Fibroblast of skin of scalp (primary cell): ENCODE results near the gene DNAL1.
A peak's percentile ranks its signal among the peaks of the same experiment; 100 is the strongest.

Experiments
- DNase-seq: peaks from one replicate; pipeline ENCODE4 v3.0.0-alpha.2; 2013

DNAL1 gene

GRCh38 chr14:73725116-73726024 is 80.6 kb downstream of the DNAL1 start:
- DNase-seq: peak; percentile 35

DNA sequence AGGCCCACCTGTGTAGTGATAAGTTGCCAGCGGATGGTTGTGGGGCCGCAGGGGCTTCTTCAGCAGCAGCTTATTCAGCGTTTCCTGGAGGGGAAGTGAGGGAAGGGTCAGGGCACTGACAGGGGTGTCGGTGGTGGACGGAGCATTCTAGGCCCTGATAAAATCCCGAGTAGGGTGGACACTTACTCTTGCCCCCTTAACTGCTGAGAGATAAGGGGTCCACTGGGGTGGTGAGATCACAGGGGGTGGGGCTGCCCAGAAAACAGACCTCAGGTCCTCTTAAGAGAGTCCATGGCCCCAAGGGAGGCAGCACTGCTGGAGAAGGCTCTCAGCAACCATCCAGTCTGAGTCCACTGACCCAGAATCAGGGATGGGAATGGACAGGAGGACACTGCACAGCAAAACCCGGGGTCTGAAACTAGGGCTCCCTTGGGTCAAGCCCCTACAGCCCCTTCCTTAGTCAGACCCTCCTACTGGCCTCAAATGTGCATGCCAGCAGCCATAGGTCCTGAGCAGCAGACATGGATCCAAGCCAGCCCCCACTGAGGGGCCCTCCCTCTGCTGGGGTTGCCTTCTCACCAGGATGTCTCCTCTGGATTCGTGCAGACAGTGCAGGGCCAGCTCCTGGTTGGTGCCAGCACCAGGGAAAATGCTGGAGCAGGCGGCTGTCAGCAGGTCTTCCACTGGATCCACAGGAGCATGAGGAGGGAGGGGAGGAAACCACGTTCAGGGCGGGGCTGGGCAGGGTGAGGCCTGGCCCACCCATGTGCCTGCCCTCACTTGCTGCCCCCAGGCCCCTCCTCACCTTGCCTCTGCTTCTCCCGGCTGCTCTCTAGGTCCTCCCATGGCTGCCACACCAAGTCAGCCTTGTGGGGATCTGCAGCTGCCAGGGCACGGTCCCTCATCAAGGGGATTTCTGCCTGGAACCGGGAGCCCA is 81.5 kb downstream of the DNAL1 start:
- peak; percentile 56 for DNase-seq

- no peak for DNase-seq
Observed at GRCh38 chr14:73727166-73727565, 82.4 kb downstream of the DNAL1 start.

- peak; percentile 69 for DNase-seq
Observed at GRCh38 chr14:73728717-73729330, 84.0 kb downstream of the DNAL1 start.

GRCh38 chr14:73729556-73730265 is 84.9 kb downstream of the DNAL1 start:
- no peak for DNase-seq

DNA sequence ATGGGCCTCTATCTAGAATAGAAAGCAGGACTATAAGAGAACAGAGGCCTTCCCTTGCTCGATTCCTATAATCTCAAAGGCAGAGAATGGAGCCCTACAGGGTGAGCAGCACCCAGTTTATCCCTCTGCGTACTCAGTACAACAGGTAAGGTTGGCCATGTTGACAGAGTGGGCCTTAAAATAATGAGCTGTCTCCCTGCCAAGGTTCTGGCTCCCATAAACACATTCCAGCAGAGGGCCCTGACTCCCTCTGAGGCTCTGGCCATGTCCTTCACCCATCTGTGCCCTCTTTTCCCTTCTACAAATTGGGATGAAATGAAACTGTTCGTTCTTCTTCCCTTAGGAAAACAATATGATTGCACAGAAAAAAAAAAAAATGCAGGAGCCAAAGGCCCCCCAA is 86.3 kb downstream of the DNAL1 start:
- DNase-seq: no peak

- DNase-seq: no peak
Observed at GRCh38 chr14:73732006-73732405, 87.2 kb downstream of the DNAL1 start.

- DNase-seq: no peak
Observed at GRCh38 chr14:73736842-73737241, 92.1 kb downstream of the DNAL1 start.

DNA sequence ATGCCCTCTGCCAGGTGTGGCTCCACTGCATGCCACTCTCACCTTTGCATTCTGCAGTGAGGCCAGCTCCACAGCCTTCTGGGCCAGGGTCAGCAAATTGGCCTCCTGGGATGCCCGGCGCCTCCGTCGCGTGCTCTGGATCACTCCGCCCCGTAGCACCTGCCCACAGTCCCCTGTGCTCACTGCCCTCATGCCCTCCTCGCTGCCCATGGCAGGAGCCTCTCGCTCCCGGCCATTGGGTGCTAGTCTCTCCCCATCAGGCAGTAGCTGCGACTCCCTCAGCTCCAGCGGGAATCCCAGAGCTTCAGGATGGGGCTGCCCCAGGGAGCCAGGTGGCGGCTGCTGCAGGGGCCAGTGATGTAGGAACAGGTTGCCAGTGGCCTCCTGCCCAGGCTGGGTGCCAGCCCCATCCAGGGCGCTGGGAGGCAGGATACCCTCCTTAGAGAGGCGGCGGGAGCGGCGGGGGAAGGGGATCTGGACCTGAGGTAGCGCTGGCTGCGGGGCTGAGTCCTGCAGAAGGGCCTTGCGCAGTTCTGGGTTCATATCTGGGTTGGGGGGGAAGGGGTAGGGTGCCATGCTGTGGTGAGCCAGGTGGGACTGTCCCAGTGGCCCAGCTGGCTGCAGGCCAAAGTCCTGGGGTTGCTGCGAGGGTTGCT is 93.9 kb downstream of the DNAL1 start:
- DNase-seq: no peak

DNA sequence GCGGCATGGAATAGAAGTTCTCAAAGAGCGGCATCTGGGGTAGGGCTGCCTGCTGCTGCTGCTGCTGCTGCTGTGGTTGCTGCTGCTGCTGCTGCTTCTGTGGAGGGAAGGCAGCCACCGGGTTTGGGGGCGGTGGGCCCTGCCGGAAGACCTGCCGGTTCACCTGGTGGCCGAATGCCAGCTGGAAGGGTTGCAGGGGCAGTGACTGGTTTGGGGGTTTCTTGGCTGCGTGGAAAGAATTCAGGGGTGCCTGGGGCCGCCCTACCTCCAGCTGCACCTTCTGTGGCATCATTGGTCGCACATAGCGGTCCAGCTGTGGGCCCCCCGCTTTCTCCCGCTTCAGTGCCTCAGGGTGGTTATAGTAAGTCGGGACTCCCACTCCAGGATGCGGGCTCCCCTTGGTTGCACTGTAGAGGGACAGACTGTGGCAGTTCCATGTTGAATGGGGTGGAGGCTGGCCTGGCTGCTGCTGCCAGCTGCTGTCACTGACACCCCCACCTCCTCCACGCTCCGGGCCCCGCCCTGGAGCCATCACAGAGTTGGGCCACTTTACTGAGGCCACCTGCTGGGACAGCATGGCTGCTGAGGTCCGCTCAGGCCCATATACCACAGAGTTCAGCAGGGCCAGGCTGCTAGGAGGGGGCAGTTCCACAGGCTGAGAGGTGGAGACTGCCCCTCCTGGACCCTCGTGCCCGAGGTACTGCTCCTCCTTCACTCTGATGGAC is 94.5 kb downstream of the DNAL1 start:
- no peak for DNase-seq

GRCh38 chr14:73739899-73740617 is 95.3 kb downstream of the DNAL1 start:
- no peak for DNase-seq

DNA sequence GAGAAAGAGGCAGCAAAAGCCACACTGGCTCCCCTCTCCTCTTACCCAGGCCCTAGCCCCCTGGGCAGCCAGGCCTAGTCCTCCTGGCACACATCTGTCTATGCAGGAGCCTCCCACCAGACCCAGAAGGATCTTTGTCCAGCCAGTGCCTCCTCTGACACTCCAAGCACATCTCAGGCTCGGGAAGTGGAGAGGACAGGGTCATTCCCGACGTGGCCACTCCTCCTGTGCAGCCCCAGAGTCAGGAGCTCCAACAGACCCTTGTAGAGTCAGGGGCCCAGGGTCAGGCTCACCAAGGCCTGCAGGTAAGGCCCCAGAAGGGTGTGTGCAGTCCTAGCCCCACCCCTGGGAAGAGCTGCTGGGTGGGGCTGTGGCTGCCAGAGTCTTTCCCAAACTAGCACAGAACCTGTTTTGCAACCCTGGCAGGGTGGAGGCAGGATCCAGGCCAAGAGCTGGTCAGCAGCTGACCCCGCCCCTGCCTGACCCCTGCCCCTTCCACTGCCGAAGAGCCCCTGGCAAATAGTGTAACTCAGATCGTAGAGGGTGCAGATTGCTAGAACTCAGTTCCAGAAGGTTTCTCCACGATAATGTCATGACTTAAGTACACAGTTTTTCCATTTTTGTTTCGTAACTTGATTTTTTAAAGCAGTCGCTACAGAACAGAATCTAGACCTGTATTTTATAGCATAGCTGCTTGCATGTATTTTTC is 96.0 kb downstream of the DNAL1 start:
- no peak for DNase-seq

GRCh38 chr14:73741386-73741875 is 96.6 kb downstream of the DNAL1 start:
- DNase-seq: peak; percentile 69

DNA sequence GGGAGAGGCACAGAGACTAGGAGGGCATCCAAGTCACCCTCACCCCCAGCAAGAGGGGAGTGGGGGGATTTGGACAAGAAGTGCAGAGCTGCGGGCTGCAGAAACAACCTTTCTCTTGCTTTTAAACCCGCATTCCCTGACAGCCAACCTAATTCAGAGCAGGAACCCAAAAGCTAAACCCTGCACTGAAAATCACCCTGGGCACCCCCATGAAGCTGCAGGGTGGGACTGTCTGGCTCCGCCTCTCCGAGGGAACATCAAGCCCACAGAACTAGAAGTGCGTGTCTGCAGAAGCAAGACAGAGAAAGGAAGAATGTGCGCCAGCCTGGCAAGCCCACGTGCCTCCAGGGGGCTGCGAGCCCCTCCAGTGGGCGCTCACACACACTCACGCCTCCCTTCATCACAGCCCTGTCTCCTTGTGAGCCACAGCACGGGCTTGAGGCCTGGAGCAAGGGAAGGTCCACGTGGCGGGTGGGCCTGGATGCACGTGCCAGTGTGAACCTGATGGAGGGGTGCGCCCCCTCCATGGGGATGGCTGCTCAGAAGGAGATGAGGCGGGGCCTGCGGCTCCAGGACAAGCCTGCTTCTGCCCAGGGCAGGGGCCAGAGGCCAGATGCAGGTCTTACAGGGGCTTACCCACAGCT is 97.2 kb downstream of the DNAL1 start:
- peak; percentile 46 for DNase-seq

- DNase-seq: no peak
Observed at GRCh38 chr14:73742520-73743238, 97.9 kb downstream of the DNAL1 start.

DNA sequence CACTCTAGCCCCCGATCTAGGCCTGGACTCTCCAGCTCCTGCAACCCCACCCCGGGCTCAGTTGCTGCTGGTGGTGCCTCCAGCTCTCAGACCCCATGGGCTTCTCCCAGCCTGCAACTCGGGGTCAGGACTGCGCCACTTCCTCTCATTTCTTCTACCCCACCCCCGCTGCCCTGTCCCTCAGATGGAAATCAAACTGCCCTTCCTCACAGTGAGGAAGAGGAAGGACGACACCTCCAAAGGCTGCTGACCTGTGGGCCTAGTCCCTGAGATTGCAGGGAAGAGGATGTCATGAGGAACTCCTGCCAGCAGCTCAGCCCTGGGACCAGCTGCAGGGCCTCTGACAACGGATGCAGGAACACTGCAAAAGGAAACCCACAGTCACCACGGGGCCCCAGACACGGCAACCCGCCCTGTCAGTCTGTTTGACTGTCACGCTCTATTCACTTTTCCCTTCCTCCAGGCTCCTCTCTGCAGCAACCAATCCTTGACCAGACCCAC is 98.7 kb downstream of the DNAL1 start:
- peak; percentile 35 for DNase-seq

DNA sequence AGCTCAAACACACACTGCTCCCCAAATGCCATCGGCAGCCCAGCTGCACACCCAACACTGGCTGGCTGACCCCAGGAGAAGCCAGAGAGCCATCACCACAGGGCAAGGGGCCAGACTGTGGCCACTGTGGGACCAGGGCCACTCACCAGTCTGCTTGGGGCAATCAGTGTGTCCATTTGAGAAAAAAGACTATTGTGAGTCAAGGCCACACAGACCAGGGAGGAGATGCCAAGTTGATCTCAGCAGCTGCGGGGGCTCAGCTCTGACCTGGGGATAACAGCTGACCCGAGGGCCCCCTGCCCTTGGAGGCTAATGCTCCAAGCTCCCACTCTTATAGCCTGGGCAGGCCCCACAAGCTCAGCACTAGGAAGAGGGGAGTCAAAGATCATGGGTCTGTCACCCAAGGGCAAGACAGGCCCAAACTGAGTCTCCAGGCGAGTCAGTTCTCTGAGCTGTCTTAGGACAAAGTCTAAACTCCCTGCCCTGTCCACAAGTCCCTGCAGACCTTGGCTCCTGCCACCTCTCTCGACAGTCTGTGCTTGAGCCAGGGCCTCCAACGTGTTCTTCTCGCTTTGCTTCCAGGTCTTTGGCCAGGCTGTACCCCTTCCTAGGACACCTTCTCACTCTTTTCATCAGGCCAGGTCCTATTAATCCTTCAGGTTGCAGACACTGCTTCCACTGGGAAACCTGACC is 99.5 kb downstream of the DNAL1 start:
- DNase-seq: no peak
